Trophoblast cell (in vitro differentiated cells and primary cell): ENCODE results near the gene PDGFA.

ENCODE experiments used
- DNase-seq, 2 donors: peaks; one replicate each; pipeline ENCODE4 v3.0.0-alpha.2; 2016
- H2AFZ ChIP-seq: 2 replicates; pipeline ENCODE4 v1.6.1; 2013; ENCODE audit warnings: low read length, moderate library complexity, mild to moderate bottlenecking; ENCODE audit not compliant: insufficient read depth, poor library complexity
- H2AK5ac ChIP-seq: 2 replicates; pipeline ENCODE4 v1.6.1; 2013; ENCODE audit warnings: mild to moderate bottlenecking, low read length
- H2BK120ac ChIP-seq: 2 replicates; pipeline ENCODE4 v1.6.1; 2013; ENCODE audit warnings: low read length, mild to moderate bottlenecking, moderate library complexity; ENCODE audit not compliant: insufficient read depth, poor library complexity
- H2BK12ac ChIP-seq: 2 replicates; pipeline ENCODE4 v1.6.1; 2013; ENCODE audit warnings: mild to moderate bottlenecking, low read length, moderate library complexity
- H2BK5ac ChIP-seq: 2 replicates; pipeline ENCODE4 v1.6.1; 2013; ENCODE audit warnings: low read length, low read depth, moderate library complexity, mild to moderate bottlenecking; ENCODE audit not compliant: poor library complexity
- H3K14ac ChIP-seq: 2 replicates; pipeline ENCODE4 v1.6.1; 2013; ENCODE audit warnings: mild to moderate bottlenecking, low read length
- H3K18ac ChIP-seq: 2 replicates; pipeline ENCODE4 v1.6.1; 2013; ENCODE audit warnings: mild to moderate bottlenecking, low read length
- H3K23ac ChIP-seq: 2 replicates; pipeline ENCODE4 v1.6.1; 2013; ENCODE audit warnings: low read length
- H3K27ac ChIP-seq: 2 replicates; pipeline ENCODE4 v1.5.1; 2013; ENCODE audit warnings: low read depth, mild to moderate bottlenecking, inconsistent platforms, low read length, moderate library complexity
- H3K27me3 ChIP-seq: 2 replicates; pipeline ENCODE4 v1.6.1; 2013; ENCODE audit warnings: inconsistent platforms, mild to moderate bottlenecking, low read length, moderate library complexity; ENCODE audit not compliant: insufficient read depth
- H3K36me3 ChIP-seq, 2 experiments: 1 replicate in 1 of 2; 2 replicates in 1 of 2; pipeline ENCODE4 v1.6.1; 2013; ENCODE audit warnings: low read length in 2 of 2, mild to moderate bottlenecking in 2 of 2, moderate library complexity in 1 of 2; ENCODE audit not compliant: insufficient read depth in 2 of 2, control insufficient read depth in 1 of 2
- H3K4ac ChIP-seq: 2 replicates; pipeline ENCODE4 v1.6.1; 2013; ENCODE audit warnings: low read depth, mild to moderate bottlenecking, low read length, moderate library complexity
- H3K4me1 ChIP-seq, 2 experiments: 1 replicate in 1 of 2; 2 replicates in 1 of 2; pipeline ENCODE4 v1.6.1; 2013; ENCODE audit warnings: low read length in 2 of 2, mild to moderate bottlenecking in 2 of 2, moderate library complexity in 1 of 2; ENCODE audit not compliant: insufficient read depth in 2 of 2, control insufficient read depth in 1 of 2
- H3K4me2 ChIP-seq: 2 replicates; pipeline ENCODE4 v1.6.1; 2013; ENCODE audit warnings: inconsistent platforms, mild to moderate bottlenecking, low read length, moderate library complexity
- H3K4me3 ChIP-seq: 2 replicates; pipeline ENCODE4 v1.5.1; 2013; ENCODE audit warnings: mild to moderate bottlenecking, low read depth, low read length, inconsistent platforms
- H3K79me1 ChIP-seq: one replicate; pipeline ENCODE4 v1.6.1; 2013; ENCODE audit warnings: low read length
- H3K79me2 ChIP-seq: 2 replicates; pipeline ENCODE4 v1.6.1; 2013; ENCODE audit warnings: low read length, mild to moderate bottlenecking; ENCODE audit not compliant: control insufficient read depth, insufficient read depth, poor library complexity
- H3K9ac ChIP-seq: 2 replicates; pipeline ENCODE4 v1.6.1; 2013; ENCODE audit warnings: mild to moderate bottlenecking, low read length
- H3K9me3 ChIP-seq: 2 replicates; pipeline ENCODE4 v1.6.1; 2013; ENCODE audit warnings: low read depth, mild to moderate bottlenecking, control low read depth, inconsistent platforms, low read length; ENCODE audit not compliant: insufficient read depth
- H4K12ac ChIP-seq: 2 replicates; pipeline ENCODE4 v1.6.1; 2013; ENCODE audit warnings: low read depth, mild to moderate bottlenecking, low read length, moderate library complexity
- H4K8ac ChIP-seq: 2 replicates; pipeline ENCODE4 v1.6.1; 2013; ENCODE audit warnings: low read depth, mild to moderate bottlenecking, low read length, moderate library complexity
- H4K91ac ChIP-seq: one replicate; pipeline ENCODE4 v1.6.1; 2013; ENCODE audit warnings: low read depth, mild to moderate bottlenecking, low read length, moderate library complexity
- WGBS: extraction: QIAGEN DNeasy Blood & Tissue Kit; methylation state at CpG from one replicate; pipeline ENCODE4 v1.1.7; 2013; ENCODE audit warnings: missing lambda C conversion rate; ENCODE audit not compliant: insufficient read length, insufficient coverage; ENCODE audit errors: extremely low coverage; 5-methylcytosine and 5-hydroxymethylcytosine counted together

The PDGFA gene

DNA sequence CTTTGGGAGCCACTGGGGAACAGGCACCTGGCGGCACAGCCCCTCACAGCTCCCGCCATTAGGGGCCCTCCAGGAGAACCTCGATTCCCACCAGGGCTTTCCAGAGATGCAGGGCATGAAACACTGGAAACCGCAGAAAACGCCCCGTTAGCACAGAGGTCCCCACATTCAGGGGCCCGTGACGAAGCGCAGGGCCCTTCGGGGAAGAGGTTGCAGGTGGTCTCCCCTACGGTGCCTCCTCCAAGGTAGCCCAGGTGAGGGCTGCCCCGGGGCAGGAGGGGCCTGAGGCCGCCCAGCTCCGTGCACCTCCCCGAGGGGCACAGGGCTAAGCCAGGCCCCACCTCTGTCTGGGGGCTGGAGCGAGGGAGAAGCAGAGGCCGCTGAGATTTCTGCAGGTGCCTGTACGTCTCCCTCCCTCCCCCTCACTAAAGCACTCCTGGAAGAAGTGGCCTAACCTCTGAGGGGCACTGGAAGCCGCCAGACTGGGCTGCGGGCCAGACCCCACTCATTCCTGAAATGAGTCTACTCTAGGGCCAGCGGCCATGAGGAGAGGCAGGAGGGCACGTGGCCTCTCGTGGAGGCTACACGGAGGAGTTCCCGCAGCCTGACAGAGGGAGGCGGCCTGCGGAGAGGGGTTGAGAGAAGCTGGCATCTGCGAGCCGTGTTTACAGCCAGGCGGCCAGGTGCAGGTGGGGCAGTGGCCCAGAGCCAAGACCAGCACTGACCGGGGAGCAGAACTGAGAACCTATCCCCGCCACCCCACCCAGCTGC is 6.9 kb downstream of the PDGFA start:
- H2AFZ ChIP-seq, result no peak overlapping the region

DNA sequence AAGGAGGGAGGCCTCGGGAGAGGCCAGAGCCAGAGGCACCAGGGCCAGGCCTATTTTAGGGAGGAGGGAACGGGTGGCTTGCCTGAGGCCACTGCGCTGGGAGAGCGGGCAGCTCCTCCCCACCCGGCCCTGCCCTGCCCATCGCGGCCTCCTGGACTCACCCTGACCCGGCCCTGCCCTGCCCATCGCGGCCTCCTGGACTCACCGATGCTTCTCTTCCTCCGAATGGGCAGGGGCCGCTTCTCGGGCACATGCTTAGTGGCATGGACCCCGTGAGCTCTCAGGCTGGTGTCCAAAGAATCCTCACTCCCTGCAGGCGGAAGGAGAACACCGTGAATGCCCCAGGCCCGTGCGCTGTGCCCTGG is 7.5 kb downstream of the PDGFA start:
- Histone ChIP-seq H2AK5ac (no peak overlapping the region), H3K23ac (no peak overlapping the region), H4K8ac (no peak overlapping the region), H4K12ac (no peak overlapping the region), H4K91ac (no peak overlapping the region), H3K4me2 (no peak overlapping the region), H2AFZ (no peak overlapping the region), H2BK5ac (no peak overlapping the region), H3K36me3 (peaks cover 11% of the 10 kb centered on the region in 2 experiments), H3K27me3 (no peaks in the 10 kb centered on the region), H3K18ac (no peak overlapping the region), H3K4ac (no peak overlapping the region), H3K79me1 (no peaks in the 10 kb centered on the region), H3K4me1 (peaks cover 21 to 22% of the 10 kb centered on the region in 2 experiments), H2BK120ac (no peak overlapping the region), H3K79me2 (no peaks in the 10 kb centered on the region), H2BK12ac (no peak overlapping the region), H3K27ac (no peak overlapping the region), H3K4me3 (no peak overlapping the region), H3K14ac (no peak overlapping the region), H3K9me3 (no peaks in the 10 kb centered on the region), H3K9ac (no peak overlapping the region)
- no CpG with 5 or more reads among the region's 19 CpGs for WGBS
- DNase-seq, result peak in 1 of 2 donors; percentile 17

More for the DNA sequence above, 6.9 kb downstream of the PDGFA start:
- Histone ChIP-seq H3K4me2 (no peak overlapping the region), H3K27me3 (no peaks in the 10 kb centered on the region), H4K12ac (no peak overlapping the region), H3K4ac (peak overlapping the region; percentile 9), H2AK5ac (no peak overlapping the region), H3K36me3 (peaks cover 11% of the 10 kb centered on the region in 2 experiments), H3K9ac (no peak overlapping the region), H3K18ac (no peak overlapping the region), H3K79me2 (no peaks in the 10 kb centered on the region), H3K14ac (no peak overlapping the region), H3K4me1 (peaks cover 21 to 22% of the 10 kb centered on the region in 2 experiments), H2BK5ac (no peak overlapping the region), H3K79me1 (peaks cover 2% of the 10 kb centered on the region), H2BK120ac (no peak overlapping the region), H4K8ac (no peak overlapping the region), H4K91ac (no peak overlapping the region), H3K4me3 (no peak overlapping the region), H2BK12ac (no peak overlapping the region), H3K9me3 (no peaks in the 10 kb centered on the region), H3K23ac (no peak overlapping the region), H3K27ac (no peak overlapping the region)
- WGBS, result no CpG with 5 or more reads among the region's 32 CpGs
- no peak for DNase-seq

DNA sequence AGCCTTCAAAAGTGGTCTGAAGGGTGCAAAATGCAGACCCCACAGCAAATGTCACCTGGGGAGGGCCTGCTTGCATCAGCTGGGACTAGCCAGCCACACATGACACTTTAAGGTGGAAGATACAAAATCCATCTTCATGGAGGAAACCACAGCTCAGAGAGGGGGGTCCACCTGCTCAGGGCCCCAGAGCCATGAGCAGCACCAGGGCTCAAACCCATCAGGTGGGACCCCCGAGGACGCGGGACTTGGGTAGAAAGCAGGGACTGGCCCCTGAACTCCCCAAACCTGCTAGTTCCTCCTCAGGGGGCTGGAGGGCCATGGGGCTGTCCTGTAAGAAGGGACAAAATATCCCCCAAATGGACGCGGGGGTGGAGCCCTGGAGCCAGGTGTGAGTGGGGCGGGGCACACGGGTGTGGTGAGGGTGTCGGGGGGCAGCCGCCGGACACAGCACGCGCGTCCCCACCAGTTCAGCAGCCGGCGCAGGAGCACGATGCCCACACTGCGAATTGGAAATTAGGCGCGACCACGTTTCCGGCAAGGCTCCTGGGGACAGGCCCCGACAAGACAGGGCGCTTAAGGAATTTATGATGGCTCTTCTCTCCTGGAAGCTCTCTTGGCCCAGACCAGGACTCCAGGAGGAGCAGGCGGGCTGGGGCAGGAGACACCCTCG is 8.0 kb downstream of the PDGFA start:
- DNase-seq, result no peak
- no peak overlapping the region for H3K4ac ChIP-seq
- no peak overlapping the region for H3K14ac ChIP-seq
- no peak overlapping the region for H3K27ac ChIP-seq
- H3K79me1 ChIP-seq, result no peaks in the 10 kb centered on the region
- H2BK12ac ChIP-seq, result no peak overlapping the region
- no peak overlapping the region for H3K4me3 ChIP-seq
- no peaks in the 10 kb centered on the region for H3K27me3 ChIP-seq
- no peak overlapping the region for H3K18ac ChIP-seq
- no peak overlapping the region for H2AK5ac ChIP-seq
- no peak overlapping the region for H3K4me2 ChIP-seq
- no peak overlapping the region for H4K91ac ChIP-seq
- WGBS, result no CpG with 5 or more reads among the region's 25 CpGs
- no peak overlapping the region for H4K8ac ChIP-seq
- H4K12ac ChIP-seq, result no peak overlapping the region
- H2AFZ ChIP-seq, result no peak overlapping the region
- peaks cover 11% of the 10 kb centered on the region in 2 experiments for H3K36me3 ChIP-seq
- no peaks in the 10 kb centered on the region for H3K79me2 ChIP-seq
- H2BK120ac ChIP-seq, result no peak overlapping the region
- H2BK5ac ChIP-seq, result no peak overlapping the region
- no peak overlapping the region for H3K9ac ChIP-seq
- H3K4me1 ChIP-seq, result peaks cover 19 to 21% of the 10 kb centered on the region in 2 experiments
- no peak overlapping the region for H3K23ac ChIP-seq
- no peaks in the 10 kb centered on the region for H3K9me3 ChIP-seq

DNA sequence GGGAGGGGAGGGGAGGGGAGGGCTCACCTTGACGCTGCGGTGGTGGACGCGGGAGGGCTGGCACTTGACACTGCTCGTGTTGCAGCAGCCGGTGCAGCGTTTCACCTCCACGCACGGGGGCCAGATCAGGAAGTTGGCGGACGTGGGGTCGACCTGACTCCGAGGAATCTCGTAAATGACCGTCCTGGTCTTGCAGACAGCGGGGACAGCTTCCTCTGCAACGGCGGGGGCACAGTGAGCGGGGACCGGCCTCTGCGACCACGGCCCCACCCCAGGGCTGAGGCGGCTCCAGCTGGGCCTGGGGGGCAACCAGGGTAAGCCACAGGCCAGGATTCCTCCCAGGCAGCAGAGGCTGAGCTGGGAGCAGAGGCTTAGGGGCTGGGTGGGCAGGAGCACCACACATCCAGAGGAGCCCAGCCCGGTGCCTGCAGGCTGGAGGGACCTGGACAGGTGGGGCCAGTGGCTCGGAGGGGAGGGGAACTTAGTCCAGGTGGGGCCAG is 8.8 kb downstream of the PDGFA start:
- Histone ChIP-seq H3K4me1 (peaks cover 13 to 21% of the 10 kb centered on the region in 2 experiments), H3K9ac (no peak overlapping the region), H3K27ac (no peak overlapping the region), H3K36me3 (peaks cover 11% of the 10 kb centered on the region in 2 experiments), H3K79me2 (no peaks in the 10 kb centered on the region), H3K79me1 (no peaks in the 10 kb centered on the region), H2AFZ (no peak overlapping the region), H4K91ac (no peak overlapping the region), H2BK5ac (no peak overlapping the region), H2AK5ac (no peak overlapping the region), H4K12ac (no peak overlapping the region), H3K18ac (no peak overlapping the region), H2BK12ac (no peak overlapping the region), H3K27me3 (no peaks in the 10 kb centered on the region), H3K4me3 (no peak overlapping the region), H3K9me3 (peaks cover 2% of the 10 kb centered on the region), H3K23ac (no peak overlapping the region), H2BK120ac (no peak overlapping the region), H3K4me2 (no peak overlapping the region), H4K8ac (no peak overlapping the region), H3K14ac (no peak overlapping the region), H3K4ac (no peak overlapping the region)
- no peak for DNase-seq
- WGBS, result no CpG with 5 or more reads among the region's 25 CpGs
